SK-N-SH (cell line): ENCODE measurements around the gene CAMKMT. TPM values are rescaled to one million over a fixed set of nuclear protein-coding genes. Genes with fewer than 3 reads are reported as not detected.
A peak's percentile ranks its signal among the peaks of the same experiment; 100 is the strongest.

Experiments used
- CTCF ChIA-PET: fragments of 300-600, 350-600 bp; formaldehyde crosslinking; extraction: SDS; loops from one replicate; lab custom pipeline; 2021; lab: Yijun Ruan, JAX
- POLR2A ChIA-PET: fragments of 350-600 bp; sonication (Branson Sonifier 250); formaldehyde crosslinking; extraction: SDS; loops from one replicate; lab custom pipeline; 2020; ENCODE audit warnings: antibody characterized with exemption, inconsistent platforms; lab: Yijun Ruan, JAX
- DNase-seq: peaks from one replicate; pipeline ENCODE4 v3.0.0; 2012
- H2AFZ ChIP-seq: fragments of 200-600 bp; sonication (generic); 2 replicates; pipeline ENCODE4 v1.8.1; 2016; ENCODE audit warnings: antibody characterized with exemption, mild to moderate bottlenecking, low read depth
- H3F3A ChIP-seq: fragments of 200-600 bp; sonication (generic); replicated peaks from 2 replicates; pipeline ENCODE3; 2016; ENCODE audit warnings: antibody characterized with exemption, mild to moderate bottlenecking; ENCODE audit not compliant: insufficient read depth
- H3K27ac ChIP-seq, 2 experiments: fragments of 200-500 bp in 1 of 2; fragments of 200-600 bp in 1 of 2; sonication (Bioruptor generic) in 1 of 2; sonication (generic), shearing (Covaris generic) in 1 of 2; 2 replicates each; pipeline versions ENCODE4 v1.5.1 to v1.6.1; 2014 to 2016; ENCODE audit warnings: low read depth in 2 of 2, inconsistent platforms in 1 of 2, low read length in 1 of 2, mild to moderate bottlenecking in 1 of 2, mixed read lengths in 1 of 2
- H3K27me3 ChIP-seq: fragments of 200-600 bp; sonication (generic), shearing (Covaris generic); 2 replicates; pipeline ENCODE4 v1.6.1; 2016; ENCODE audit warnings: mixed run types; ENCODE audit not compliant: insufficient read depth
- H3K36me3 ChIP-seq, 2 experiments: fragments of 200-500 bp in 1 of 2; fragments of 200-600 bp in 1 of 2; sonication (Bioruptor generic) in 1 of 2; sonication (generic) in 1 of 2; replicated peaks in 1 of 2; 2 replicates each; pipeline versions ENCODE3 to v1.5.1; 2014 to 2016; ENCODE audit warnings: low read length in 1 of 2, mild to moderate bottlenecking in 1 of 2; ENCODE audit not compliant: insufficient read depth in 2 of 2, control insufficient read depth in 1 of 2
- H3K4me1 ChIP-seq, 2 experiments: fragments of 200-500 bp in 1 of 2; fragments of 200-600 bp in 1 of 2; sonication (Bioruptor generic) in 1 of 2; sonication (generic), shearing (Covaris generic) in 1 of 2; 2 replicates each; pipeline versions ENCODE4 v1.5.1 to v1.6.1; 2014 to 2016; ENCODE audit warnings: low read depth in 1 of 2, low read length in 1 of 2, mixed run types in 1 of 2; ENCODE audit not compliant: insufficient read depth in 2 of 2, control insufficient read depth in 1 of 2
- H3K4me2 ChIP-seq: fragments of 200-600 bp; sonication (generic), shearing (Covaris generic); 2 replicates; pipeline ENCODE4 v1.6.1; 2017; ENCODE audit warnings: mixed run types
- H3K4me3 ChIP-seq, 2 experiments: fragments of 200-500 bp in 1 of 2; fragments of 200-600 bp in 1 of 2; sonication (Bioruptor generic) in 1 of 2; sonication (generic), shearing (Covaris generic) in 1 of 2; 2 replicates each; pipeline versions ENCODE4 v1.5.1 to v1.8.1; 2014 to 2016; ENCODE audit warnings: low read depth in 2 of 2, inconsistent platforms in 1 of 2, low read length in 1 of 2, mild to moderate bottlenecking in 1 of 2, mixed read lengths in 1 of 2, moderate library complexity in 1 of 2
- H3K79me2 ChIP-seq: fragments of 200-600 bp; sonication (generic); 2 replicates; pipeline ENCODE4 v1.8.1; 2017; ENCODE audit warnings: mild to moderate bottlenecking; ENCODE audit not compliant: insufficient read depth
- H3K9ac ChIP-seq: fragments of 200-600 bp; sonication (generic); 2 replicates; pipeline ENCODE4 v1.6.1; 2017; ENCODE audit warnings: mixed run types
- H3K9me2 ChIP-seq: fragments of 200-600 bp; sonication (generic); 2 replicates; pipeline ENCODE4 v1.6.1; 2017; ENCODE audit warnings: mixed run types
- H3K9me3 ChIP-seq: fragments of 200-600 bp; sonication (generic); 2 replicates; pipeline ENCODE4 v1.6.1; 2017; ENCODE audit warnings: mixed run types, mild to moderate bottlenecking, moderate library complexity
- H4K20me1 ChIP-seq: fragments of 200-600 bp; sonication (generic); 2 replicates; pipeline ENCODE4 v1.6.1; 2017; ENCODE audit warnings: mild to moderate bottlenecking, mixed run types; ENCODE audit not compliant: insufficient read depth
- ELF1 ChIP-seq: IDR thresholded peaks from 2 replicates; pipeline ENCODE4 v1.4.0; 2012
- EP300 ChIP-seq, 2 experiments: IDR thresholded peaks; 2 replicates each; pipeline versions ENCODE4 v1.4.0 to v1.6.1; 2012; ENCODE audit warnings: borderline replicate concordance in 1 of 2, low read depth in 1 of 2, low read length in 1 of 2
- EZH2phosphoT487 ChIP-seq: fragments of 200-600 bp; sonication (generic); IDR thresholded peaks from 2 replicates; pipeline ENCODE4 v1.6.1; 2017; ENCODE audit warnings: low read depth, mixed run types, mild to moderate bottlenecking, antibody characterized with exemption, moderate library complexity, borderline replicate concordance
- FOSL2 ChIP-seq: IDR thresholded peaks from 2 replicates; pipeline ENCODE4 v1.4.0; 2012; ENCODE audit warnings: low read depth, mild to moderate bottlenecking, moderate library complexity, borderline replicate concordance
- GABPA ChIP-seq: IDR thresholded peaks from 2 replicates; pipeline ENCODE4 v1.4.0; 2012; ENCODE audit warnings: low read depth, mild to moderate bottlenecking
- JUND ChIP-seq: IDR thresholded peaks from 2 replicates; pipeline ENCODE4 v1.4.0; 2012
- MEF2A ChIP-seq: IDR thresholded peaks from 2 replicates; pipeline ENCODE4 v1.4.0; 2012; ENCODE audit warnings: low read depth, borderline replicate concordance
- MXI1 ChIP-seq: IDR thresholded peaks from 2 replicates; pipeline ENCODE4 v1.6.1; 2012; ENCODE audit warnings: mild to moderate bottlenecking, low read depth, low read length, improper control_type of control experiment
- NFIC ChIP-seq: IDR thresholded peaks from 2 replicates; pipeline ENCODE4 v1.4.0; 2012; ENCODE audit warnings: borderline replicate concordance
- NRF1 ChIP-seq: IDR thresholded peaks from 2 replicates; pipeline ENCODE4 v1.6.1; 2012; ENCODE audit warnings: low read depth, mild to moderate bottlenecking, low read length
- POLR2AphosphoS5 ChIP-seq: IDR thresholded peaks from 2 replicates; pipeline ENCODE4 v1.6.1; 2012; ENCODE audit warnings: low read depth, low read length
- RAD21 ChIP-seq: IDR thresholded peaks from 2 replicates; pipeline ENCODE4 v1.6.1; 2012; ENCODE audit warnings: mild to moderate bottlenecking, low read length
- REST ChIP-seq: IDR thresholded peaks from 2 replicates; pipeline ENCODE4 v1.6.1; 2012; ENCODE audit warnings: mild to moderate bottlenecking, low read depth, low read length, moderate library complexity
- RFX5 ChIP-seq: IDR thresholded peaks from 2 replicates; pipeline ENCODE4 v1.6.1; 2012; ENCODE audit warnings: mild to moderate bottlenecking, improper control_type of control experiment, low read length
- SIN3A ChIP-seq: IDR thresholded peaks from 2 replicates; pipeline ENCODE4 v1.6.1; 2012; ENCODE audit warnings: low read depth, mild to moderate bottlenecking, low read length, moderate library complexity, borderline replicate concordance
- SMC3 ChIP-seq: IDR thresholded peaks from 2 replicates; pipeline ENCODE4 v1.6.1; 2012; ENCODE audit warnings: low read depth, low read length, improper control_type of control experiment
- TAF1 ChIP-seq: IDR thresholded peaks from 2 replicates; pipeline ENCODE4 v1.6.1; 2012; ENCODE audit warnings: low read depth, mild to moderate bottlenecking, low read length, moderate library complexity, borderline replicate concordance
- TCF12 ChIP-seq: IDR thresholded peaks from 2 replicates; pipeline ENCODE4 v1.4.0; 2012
- TEAD4 ChIP-seq: IDR thresholded peaks from 2 replicates; pipeline ENCODE4 v1.4.0; 2012; ENCODE audit warnings: mild to moderate bottlenecking, borderline replicate concordance; ENCODE audit not compliant: insufficient read depth
- YY1 ChIP-seq: IDR thresholded peaks from 2 replicates; pipeline ENCODE4 v1.4.0; 2012; ENCODE audit warnings: low read depth, mild to moderate bottlenecking
- ZBTB33 ChIP-seq: IDR thresholded peaks from 2 replicates; pipeline ENCODE4 v1.4.0; 2012; ENCODE audit warnings: low read depth, borderline replicate concordance
- WGBS: methylation state at CpG from one replicate; pipeline ENCODE4 v1.1.6; 2017; ENCODE audit warnings: low lambda C conversion rate; 5-methylcytosine and 5-hydroxymethylcytosine counted together
- polyA plus RNA-seq, 3 experiments: library from polyadenylated mRNA; depleted of rRNA; stranded (reverse); fragments of >200 nt; gene quantifications; 2 replicates each; pipeline ENCODE4 v1.2.3, GENCODE V29; 2012
- TF ChIP-seq, protein P1 (sequence below): IDR thresholded peaks from 2 replicates; pipeline ENCODE4 v1.4.0; 2012; ENCODE audit warnings: low read depth
- TF ChIP-seq, protein P2 (sequence below): fragments of 150-350 bp; IDR thresholded peaks from 2 replicates; pipeline ENCODE4 v1.6.1; 2017; ENCODE audit warnings: antibody characterized with exemption, low read length, low read depth, borderline replicate concordance
- TF ChIP-seq, protein P3 (sequence below): fragments of 150-350 bp; IDR thresholded peaks from 2 replicates; pipeline ENCODE4 v1.6.1; 2016; ENCODE audit warnings: mild to moderate bottlenecking, low read depth, low read length
- TF ChIP-seq, protein P4 (sequence below): fragments of 200-600 bp; sonication (generic); IDR thresholded peaks from 2 replicates; pipeline ENCODE4 v1.6.1; 2017; ENCODE audit warnings: antibody characterized with exemption, mild to moderate bottlenecking, moderate library complexity

The CAMKMT gene
- polyA plus RNA-seq, 1 of the 3 experiments (the other 2 are of a cell fraction), result 5.9 TPM

- peaks cover 33% of the 10 kb centered on the region for H3F3A ChIP-seq
- CTCF ChIA-PET, result interaction anchor here (0.6 to 11.1 kb wide), 7 partner anchors 11 to 1001 kb away, joined by 3 to 133 read pairs (median 5); no protein-coding TSS in a partner anchor
- WGBS, result 7% methylated on average over 1 of the region's 1 CpG
- peak overlapping the region; percentile 75 to 92; a peak in 3 of 4 replicates for H3K27ac ChIP-seq
- no peaks in the 10 kb centered on the region for H3K36me3 ChIP-seq
- H3K9ac ChIP-seq, result peak overlapping the region; percentile 48; the same call in 1 of the 2 replicates
- H3K27me3 ChIP-seq, result no peaks in the 10 kb centered on the region
- H3K4me3 ChIP-seq, result peak overlapping the region; percentile 5 to 18; a peak in 2 of 4 replicates
- POLR2A ChIA-PET, result no interaction called here
- H3K4me1 ChIP-seq, result peaks cover 46 to 47% of the 10 kb centered on the region in 2 experiments
- peak overlapping the region; percentile 53 for H3K4me2 ChIP-seq
- no peaks in the 10 kb centered on the region for H3K79me2 ChIP-seq
- H4K20me1 ChIP-seq, result no peaks in the 10 kb centered on the region
- H3K9me2 ChIP-seq, result no peaks in the 10 kb centered on the region
- H2AFZ ChIP-seq, result peak overlapping the region; percentile 59; the same call in 1 of the 2 replicates
- H3K9me3 ChIP-seq, result no peaks in the 10 kb centered on the region
- DNase-seq, result no peak
- TF ChIP-seq REST (peak; percentile 68; the same call in 1 of the 2 replicates), TEAD4 (peak; percentile 96), MEF2A (peak; percentile 72), EP300 (IDR thresholded peaks at IDR 0.05; ENCODE audit: borderline replicate concordance in 1 of 2, low read depth in 1 of 2, low read length in 1 of 2) (peak; percentile 30 to 85; a peak in 3 of 4 replicates), MXI1 (no peak), ELF1 (no peak), EZH2phosphoT487 (no peak), TCF12 (peak; percentile 92), SMC3 (no peak), POLR2AphosphoS5 (peak; percentile 59; the same call in 1 of the 2 replicates), TAF1 (peak; percentile 42; the same call in 1 of the 2 replicates), RFX5 (no peak), RAD21 (no peak), ZBTB33 (0 out of 2 replicates have a peak, but pooled peaks have one; percentile 27), JUND (peak; percentile 98), NRF1 (no peak), GABPA (peak; percentile 11; the same call in 1 of the 2 replicates), NFIC (peak; percentile 96), YY1 (no peak), FOSL2 (peak; percentile 97), SIN3A (no peak)
- TF ChIP-seq, protein P1, sequence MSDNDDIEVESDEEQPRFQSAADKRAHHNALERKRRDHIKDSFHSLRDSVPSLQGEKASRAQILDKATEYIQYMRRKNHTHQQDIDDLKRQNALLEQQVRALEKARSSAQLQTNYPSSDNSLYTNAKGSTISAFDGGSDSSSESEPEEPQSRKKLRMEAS, result no peak
- TF ChIP-seq, protein P2, sequence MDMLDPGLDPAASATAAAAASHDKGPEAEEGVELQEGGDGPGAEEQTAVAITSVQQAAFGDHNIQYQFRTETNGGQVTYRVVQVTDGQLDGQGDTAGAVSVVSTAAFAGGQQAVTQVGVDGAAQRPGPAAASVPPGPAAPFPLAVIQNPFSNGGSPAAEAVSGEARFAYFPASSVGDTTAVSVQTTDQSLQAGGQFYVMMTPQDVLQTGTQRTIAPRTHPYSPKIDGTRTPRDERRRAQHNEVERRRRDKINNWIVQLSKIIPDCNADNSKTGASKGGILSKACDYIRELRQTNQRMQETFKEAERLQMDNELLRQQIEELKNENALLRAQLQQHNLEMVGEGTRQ, result no peak
- TF ChIP-seq, protein P3, sequence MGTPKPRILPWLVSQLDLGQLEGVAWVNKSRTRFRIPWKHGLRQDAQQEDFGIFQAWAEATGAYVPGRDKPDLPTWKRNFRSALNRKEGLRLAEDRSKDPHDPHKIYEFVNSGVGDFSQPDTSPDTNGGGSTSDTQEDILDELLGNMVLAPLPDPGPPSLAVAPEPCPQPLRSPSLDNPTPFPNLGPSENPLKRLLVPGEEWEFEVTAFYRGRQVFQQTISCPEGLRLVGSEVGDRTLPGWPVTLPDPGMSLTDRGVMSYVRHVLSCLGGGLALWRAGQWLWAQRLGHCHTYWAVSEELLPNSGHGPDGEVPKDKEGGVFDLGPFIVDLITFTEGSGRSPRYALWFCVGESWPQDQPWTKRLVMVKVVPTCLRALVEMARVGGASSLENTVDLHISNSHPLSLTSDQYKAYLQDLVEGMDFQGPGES, result no peak
- TF ChIP-seq, protein P4, sequence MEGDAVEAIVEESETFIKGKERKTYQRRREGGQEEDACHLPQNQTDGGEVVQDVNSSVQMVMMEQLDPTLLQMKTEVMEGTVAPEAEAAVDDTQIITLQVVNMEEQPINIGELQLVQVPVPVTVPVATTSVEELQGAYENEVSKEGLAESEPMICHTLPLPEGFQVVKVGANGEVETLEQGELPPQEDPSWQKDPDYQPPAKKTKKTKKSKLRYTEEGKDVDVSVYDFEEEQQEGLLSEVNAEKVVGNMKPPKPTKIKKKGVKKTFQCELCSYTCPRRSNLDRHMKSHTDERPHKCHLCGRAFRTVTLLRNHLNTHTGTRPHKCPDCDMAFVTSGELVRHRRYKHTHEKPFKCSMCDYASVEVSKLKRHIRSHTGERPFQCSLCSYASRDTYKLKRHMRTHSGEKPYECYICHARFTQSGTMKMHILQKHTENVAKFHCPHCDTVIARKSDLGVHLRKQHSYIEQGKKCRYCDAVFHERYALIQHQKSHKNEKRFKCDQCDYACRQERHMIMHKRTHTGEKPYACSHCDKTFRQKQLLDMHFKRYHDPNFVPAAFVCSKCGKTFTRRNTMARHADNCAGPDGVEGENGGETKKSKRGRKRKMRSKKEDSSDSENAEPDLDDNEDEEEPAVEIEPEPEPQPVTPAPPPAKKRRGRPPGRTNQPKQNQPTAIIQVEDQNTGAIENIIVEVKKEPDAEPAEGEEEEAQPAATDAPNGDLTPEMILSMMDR, result no peak
Measured at GRCh38 chr2:44549099-44549471, 187.3 kb downstream of the CAMKMT start.
